ENCODE measurements around the gene NCOR1. TPM values are rescaled to one million over a fixed set of nuclear protein-coding genes. Genes with fewer than 3 reads are reported as not detected.

Gene NCOR1
- total and polyA plus RNA-seq, 2 of the 8 experiments (the other 6 are each of a cell fraction or from before 2014, with no cell fraction given) = 65.4 to 142 TPM

- H2BK120ac ChIP-seq (replicated peaks; ENCODE audit: low read depth, low read length) = no peak overlapping the region
- ChIA-PET POLR2A (ENCODE audit: partially characterized antibody) (interaction anchor here (1.0 kb wide), 1 partner anchor 10 kb away, joined by 5 read pairs; no protein-coding TSS in a partner anchor), CTCF (ENCODE audit: partially characterized antibody) (no interaction called here)
- H2BK20ac ChIP-seq (ENCODE audit: low read length) = no peak overlapping the region
- no peak overlapping the region for H2BK15ac ChIP-seq (ENCODE audit: low read length)
- H3K23ac ChIP-seq (ENCODE audit: insufficient read length) = no peak overlapping the region
- TF ChIP-seq EGR1 (IDR thresholded peaks at IDR 0.05; ENCODE audit: borderline replicate concordance, low read depth, low read length) (no peak), MAX (IDR thresholded peaks at IDR 0.05) (no peak), TEAD4 (IDR thresholded peaks at IDR 0.05; ENCODE audit: low read depth, low read length) (no peak), E2F6 (IDR thresholded peaks at IDR 0.05) (no peak), TAF1 (IDR thresholded peaks at IDR 0.05; ENCODE audit: low read depth, low read length) (no peak), BCL11A (IDR thresholded peaks at IDR 0.05; ENCODE audit: low read depth in 2 of 2, low read length in 2 of 2) (no peak), KDM5A (IDR thresholded peaks at IDR 0.05; ENCODE audit: low read length) (no peak), SIN3A (conservative IDR thresholded peaks at IDR 0.05 in 1 of 2, IDR thresholded peaks at IDR 0.05 in 1 of 2; ENCODE audit: low read depth in 1 of 2, low read length in 2 of 2) (no peak), BACH1 (IDR thresholded peaks at IDR 0.05; ENCODE audit: low read length) (no peak), CREB1 (IDR thresholded peaks at IDR 0.05) (no peak)
- WGBS, 2 experiments (ENCODE audit: extremely low coverage in 1 of 2, insufficient coverage in 1 of 2, insufficient read length in 1 of 2, insufficient replicate concordance in 2 of 2, low coverage in 1 of 2, low lambda C conversion rate in 2 of 2, missing lambda C conversion rate in 1 of 2) = 86% methylated on average over 1 of the region's 1 CpG; no CpG with 5 or more reads in 1 of the 2 experiments
- H4K5ac ChIP-seq (ENCODE audit: insufficient read length, low read depth, low read length) = no peak overlapping the region
- no peak for DNase-seq (ENCODE audit: low read depth in 1 of 2, low spot score in 2 of 2)
- H4K20me1 ChIP-seq (replicated peaks in 1 of 2; ENCODE audit: control insufficient read depth in 1 of 2, insufficient read depth in 2 of 2, low read length in 2 of 2) = peaks cover 4 to 9% of the 10 kb centered on the region in 2 experiments
- H2BK5ac ChIP-seq (ENCODE audit: low read depth, low read length) = no peak overlapping the region
- no peaks in the 10 kb centered on the region for H3K9me3 ChIP-seq (ENCODE audit: insufficient read depth in 2 of 2, low read depth in 1 of 2, low read length in 1 of 2)
- H4K91ac ChIP-seq (replicated peaks; ENCODE audit: insufficient read length, low read length) = no peak overlapping the region
- no peak overlapping the region for H3K4me3 ChIP-seq (ENCODE audit: extremely low read depth in 1 of 4, insufficient read depth in 2 of 4, low read depth in 3 of 4, low read length in 4 of 4)
- no peaks in the 10 kb centered on the region for H3K23me2 ChIP-seq (ENCODE audit: low read depth, low read length)
- H3K56ac ChIP-seq (replicated peaks; ENCODE audit: insufficient read length, low read depth, low read length) = no peak overlapping the region
- H3K18ac ChIP-seq (ENCODE audit: extremely low read depth, low read length) = no peak overlapping the region
- H3K4me2 ChIP-seq (ENCODE audit: insufficient read depth in 1 of 2, low read depth in 2 of 2, low read length in 2 of 2) = no peak overlapping the region
- H2AK5ac ChIP-seq (ENCODE audit: low read depth, low read length) = no peak overlapping the region
- no peak overlapping the region for H3K27ac ChIP-seq (ENCODE audit: low read depth, low read length)
- peaks cover 0 to 21% of the 10 kb centered on the region in 2 experiments; a peak in 2 of 4 replicates for H3K79me2 ChIP-seq (ENCODE audit: control insufficient read depth in 1 of 2, insufficient read depth in 2 of 2, low read length in 2 of 2)
- no peak overlapping the region for H3K14ac ChIP-seq (ENCODE audit: insufficient read length)
- H2BK12ac ChIP-seq (ENCODE audit: low read depth, low read length) = no peak overlapping the region
- H2AFZ ChIP-seq (ENCODE audit: low read length) = no peak overlapping the region
- peaks cover 0 to 37% (median 7%) of the 10 kb centered on the region in 4 experiments; a peak in 5 of 8 replicates for H3K36me3 ChIP-seq (ENCODE audit: control insufficient read depth in 2 of 4, insufficient read depth in 4 of 4, low read length in 3 of 4)
- no peaks in the 10 kb centered on the region for H3K27me3 ChIP-seq (replicated peaks in 1 of 4; ENCODE audit: control insufficient read depth in 3 of 4, extremely low read depth in 1 of 4, insufficient read depth in 3 of 4, low read length in 3 of 4)
- H3K4ac ChIP-seq (replicated peaks; ENCODE audit: insufficient read length, low read depth, low read length) = no peak overlapping the region
- H4K8ac ChIP-seq (ENCODE audit: extremely low read depth, insufficient read depth, low read length) = no peak overlapping the region
- FAIRE-seq = no peak
- H3K79me1 ChIP-seq (ENCODE audit: low read depth, low read length) = no peaks in the 10 kb centered on the region; the same call in 1 of the 2 replicates
- H3K9ac ChIP-seq (replicated peaks in 1 of 4; ENCODE audit: extremely low read depth in 1 of 4, low read depth in 3 of 4, low read length in 3 of 4) = no peak overlapping the region
- no peaks in the 10 kb centered on the region for H3K4me1 ChIP-seq (replicated peaks in 1 of 4; ENCODE audit: control insufficient read depth in 3 of 4, insufficient read depth in 4 of 4, low read length in 3 of 4)
These were observed 196.0 kb downstream of the NCOR1 start for GRCh38 chr17:16019347-16019746.
